ENCODE measurements around the gene DKK2.
"Not testable (repeated sequence)": the region's sequence is repeated elsewhere in the genome, so short reads cannot be mapped to it uniquely, and the experiment has no call there.

Gene DKK2

GRCh38 chr4:106909486-106910188, 126.5 kb downstream of the DKK2 start:
- no peak for DNase-seq (ENCODE audit: low spot score)

- not testable (repeated sequence) for DNase-seq (ENCODE audit: low spot score)
These were observed 128.1 kb downstream of the DKK2 start for GRCh38 chr4:106908049-106908448.

- DNase-seq (ENCODE audit: low spot score) = no peak
These were observed 128.9 kb downstream of the DKK2 start for GRCh38 chr4:106907216-106907615.

GRCh38 chr4:106906728-106907127, 129.4 kb downstream of the DKK2 start:
- no peak for DNase-seq (ENCODE audit: low spot score)

- peak; percentile 37 for DNase-seq (ENCODE audit: low spot score)
These were observed 137.4 kb downstream of the DKK2 start for GRCh38 chr4:106898621-106899230.

- DNase-seq (ENCODE audit: low spot score) = no peak
These were observed 142.2 kb downstream of the DKK2 start for GRCh38 chr4:106893903-106894302.

- no peak for DNase-seq (ENCODE audit: low spot score)
These were observed 142.7 kb downstream of the DKK2 start for GRCh38 chr4:106893395-106893881.

- no peak for DNase-seq (ENCODE audit: low spot score)
These were observed 143.3 kb downstream of the DKK2 start for GRCh38 chr4:106892786-106893185.

- no peak for DNase-seq (ENCODE audit: low spot score)
These were observed 160.8 kb downstream of the DKK2 start for GRCh38 chr4:106875340-106875739.

Data from kidney tubule cell (primary cell).